Measurements from ENCODE around the gene ORMDL3. TPM values are rescaled to one million over a fixed set of nuclear protein-coding genes. Genes with fewer than 3 reads are reported as not detected.
"Not testable (repeated sequence)": the region's sequence is repeated elsewhere in the genome, so short reads cannot be mapped to it uniquely, and the experiment has no call there.

The ORMDL3 gene
- total RNA-seq, 1 experiment from 2014 or later: 18.0 TPM

GRCh38 chr17:39904990-39905288, 22.5 kb downstream of the ORMDL3 start:
- ChIA-PET CTCF (no interaction called here), POLR2A (ENCODE audit: low non-redundant PET) (no interaction called here)
- Histone ChIP-seq H3K27me3 (replicated peaks; ENCODE audit: insufficient read depth, low read depth, low read length, poor library complexity) (no peaks in the 10 kb centered on the region), H3K4me1 (ENCODE audit: insufficient read depth, low read length, poor library complexity, severe bottlenecking) (no peaks in the 10 kb centered on the region), H3K36me3 (ENCODE audit: insufficient read depth, low read length, poor library complexity, severe bottlenecking) (no peaks in the 10 kb centered on the region), H3K9me3 (ENCODE audit: low read depth, low read length, poor library complexity, severe bottlenecking) (no peaks in the 10 kb centered on the region), H3K27ac (ENCODE audit: low read depth, low read length, poor library complexity, severe bottlenecking) (no peak overlapping the region), H3K4me3 (ENCODE audit: low read depth, low read length, poor library complexity, severe bottlenecking) (no peak overlapping the region)
- DNase-seq (ENCODE audit: low spot score): no peak
- no peak for TF ChIP-seq EZH2 (IDR thresholded peaks at IDR 0.05; ENCODE audit: borderline replicate concordance, low read depth, low read length, poor library complexity, severe bottlenecking)
- TF ChIP-seq CTCF (conservative IDR thresholded peaks at IDR 0.05; ENCODE audit: low read depth, low read length): no peak
- intact Hi-C loops (cut with micrococcal nuclease; ENCODE audit: unreplicated experiment): no loop called here
- no TSS peak for BruUV-seq (replicated peaks)

- no peak for DNase-seq (ENCODE audit: low spot score)
- no peak for TF ChIP-seq EZH2 (IDR thresholded peaks at IDR 0.05; ENCODE audit: borderline replicate concordance, low read depth, low read length, poor library complexity, severe bottlenecking)
- TF ChIP-seq CTCF (conservative IDR thresholded peaks at IDR 0.05; ENCODE audit: low read depth, low read length): no peak
- no peaks in the 10 kb centered on the region for H3K9me3 ChIP-seq (ENCODE audit: low read depth, low read length, poor library complexity, severe bottlenecking)
- intact Hi-C loops (cut with micrococcal nuclease; ENCODE audit: unreplicated experiment): no loop called here
- H3K27me3 ChIP-seq (replicated peaks; ENCODE audit: insufficient read depth, low read depth, low read length, poor library complexity): no peaks in the 10 kb centered on the region
- H3K27ac ChIP-seq (ENCODE audit: low read depth, low read length, poor library complexity, severe bottlenecking): no peak overlapping the region
- H3K4me3 ChIP-seq (ENCODE audit: low read depth, low read length, poor library complexity, severe bottlenecking): no peak overlapping the region
- ChIA-PET CTCF (interaction anchor here (0.5 kb wide), 1 partner anchor 131 kb away, joined by 13 read pairs; no protein-coding TSS in a partner anchor), POLR2A (ENCODE audit: low non-redundant PET) (no interaction called here)
- H3K36me3 ChIP-seq (ENCODE audit: insufficient read depth, low read length, poor library complexity, severe bottlenecking): no peaks in the 10 kb centered on the region
- H3K4me1 ChIP-seq (ENCODE audit: insufficient read depth, low read length, poor library complexity, severe bottlenecking): no peaks in the 10 kb centered on the region
- no TSS peak for BruUV-seq (replicated peaks)
Measured at GRCh38 chr17:39903158-39903884, 24.1 kb downstream of the ORMDL3 start.

GRCh38 chr17:39902027-39902426, 25.4 kb downstream of the ORMDL3 start:
- H3K36me3 ChIP-seq (ENCODE audit: insufficient read depth, low read length, poor library complexity, severe bottlenecking); H3K4me1 ChIP-seq (ENCODE audit: insufficient read depth, low read length, poor library complexity, severe bottlenecking); CTCF ChIA-PET; POLR2A ChIA-PET (ENCODE audit: low non-redundant PET); BruUV-seq (replicated peaks); H3K4me3 ChIP-seq (ENCODE audit: low read depth, low read length, poor library complexity, severe bottlenecking); DNase-seq (ENCODE audit: low spot score); H3K27ac ChIP-seq (ENCODE audit: low read depth, low read length, poor library complexity, severe bottlenecking); H3K9me3 ChIP-seq (ENCODE audit: low read depth, low read length, poor library complexity, severe bottlenecking); intact Hi-C loops (cut with micrococcal nuclease; ENCODE audit: unreplicated experiment); H3K27me3 ChIP-seq (replicated peaks; ENCODE audit: insufficient read depth, low read depth, low read length, poor library complexity): not testable (repeated sequence)

GRCh38 chr17:39899215-39899614, 28.2 kb downstream of the ORMDL3 start:
- ChIA-PET POLR2A (ENCODE audit: low non-redundant PET) (no interaction called here), CTCF (no interaction called here)
- DNase-seq (ENCODE audit: low spot score): no peak
- H3K27me3 ChIP-seq (replicated peaks; ENCODE audit: insufficient read depth, low read depth, low read length, poor library complexity): no peaks in the 10 kb centered on the region
- H3K27ac ChIP-seq (ENCODE audit: low read depth, low read length, poor library complexity, severe bottlenecking): no peak overlapping the region
- H3K9me3 ChIP-seq (ENCODE audit: low read depth, low read length, poor library complexity, severe bottlenecking): no peaks in the 10 kb centered on the region
- TF ChIP-seq CTCF (conservative IDR thresholded peaks at IDR 0.05; ENCODE audit: low read depth, low read length) (no peak), EZH2 (IDR thresholded peaks at IDR 0.05; ENCODE audit: borderline replicate concordance, low read depth, low read length, poor library complexity, severe bottlenecking) (no peak)
- BruUV-seq (replicated peaks): no TSS peak
- no peaks in the 10 kb centered on the region for H3K36me3 ChIP-seq (ENCODE audit: insufficient read depth, low read length, poor library complexity, severe bottlenecking)
- intact Hi-C loops (cut with micrococcal nuclease; ENCODE audit: unreplicated experiment): no loop called here
- H3K4me1 ChIP-seq (ENCODE audit: insufficient read depth, low read length, poor library complexity, severe bottlenecking): no peaks in the 10 kb centered on the region
- no peak overlapping the region for H3K4me3 ChIP-seq (ENCODE audit: low read depth, low read length, poor library complexity, severe bottlenecking)

Data from A673 (cell line).